ENCODE measurements around the gene FNDC3B.
"Not testable (repeated sequence)": the region's sequence is repeated elsewhere in the genome, so short reads cannot be mapped to it uniquely, and the experiment has no call there.

GRCh38 chr3:172255321-172255720 is 215.9 kb downstream of the FNDC3B start:
- TF ChIP-seq CTCF (IDR thresholded peaks at IDR 0.05); ZFX (IDR thresholded peaks at IDR 0.05; ENCODE audit: borderline replicate concordance): not testable (repeated sequence)
